ENCODE results near the gene CHRNA4. TPM values are rescaled to one million over a fixed set of nuclear protein-coding genes. Genes with fewer than 3 reads are reported as not detected.

Gene CHRNA4
- total and polyA plus RNA-seq, 9 donors = 0.06 to 2.9 (median 0.43) TPM; not detected in 2

- Histone ChIP-seq H3K27me3 (peaks cover 4% of the 10 kb centered on the region), H3K4me1 (ENCODE audit: insufficient read depth) (no peaks in the 10 kb centered on the region), H3K4me3 (no peak overlapping the region), H3K9me3 (peaks cover 0 to 4% of the 10 kb centered on the region in 2 donors), H3K27ac (no peak overlapping the region), H3K36me3 (no peaks in the 10 kb centered on the region)
- no peak for DNase-seq
- TF ChIP-seq CTCF (IDR thresholded peaks at IDR 0.05) (no peak), POLR2A (IDR thresholded peaks at IDR 0.05) (no peak), EP300 (IDR thresholded peaks at IDR 0.05) (no peak)
- 32 to 39% (median 33%) methylated on average over 10 to 11 of the region's 11 CpGs for WGBS, 3 donors
- intact Hi-C loops (cut with DNase I) = no loop called here
These were observed 63.8 kb downstream of the CHRNA4 start for GRCh38 chr20:63297371-63297781.

- peaks cover 4% of the 10 kb centered on the region for H3K27me3 ChIP-seq
- H3K27ac ChIP-seq = no peak overlapping the region
- H3K36me3 ChIP-seq = no peaks in the 10 kb centered on the region
- TF ChIP-seq CTCF (IDR thresholded peaks at IDR 0.05) = no peak
- TF ChIP-seq POLR2A (IDR thresholded peaks at IDR 0.05) = no peak
- TF ChIP-seq EP300 (IDR thresholded peaks at IDR 0.05) = no peak
- no peaks in the 10 kb centered on the region for H3K4me1 ChIP-seq (ENCODE audit: insufficient read depth)
- 10 to 19% (median 18%) methylated on average over 18 of the region's 18 CpGs for WGBS, 3 donors
- no peak overlapping the region for H3K4me3 ChIP-seq
- intact Hi-C loops (cut with DNase I) = no loop called here
- no peak for DNase-seq
- peaks cover 0 to 4% of the 10 kb centered on the region in 2 donors for H3K9me3 ChIP-seq
These were observed 64.4 kb downstream of the CHRNA4 start for GRCh38 chr20:63296531-63297299.

GRCh38 chr20:63295846-63296245, 65.3 kb downstream of the CHRNA4 start:
- TF ChIP-seq POLR2A (IDR thresholded peaks at IDR 0.05) (no peak), EP300 (IDR thresholded peaks at IDR 0.05) (no peak), CTCF (IDR thresholded peaks at IDR 0.05) (no peak)
- H3K9me3 ChIP-seq = peaks cover 0 to 1% of the 10 kb centered on the region in 2 donors
- no peak overlapping the region for H3K4me3 ChIP-seq
- no peak for DNase-seq
- intact Hi-C loops (cut with DNase I) = no loop called here
- H3K4me1 ChIP-seq (ENCODE audit: insufficient read depth) = peaks cover 2% of the 10 kb centered on the region
- WGBS, 3 donors = 30 to 56% (median 31%) methylated on average over 16 to 20 of the region's 20 CpGs
- no peak overlapping the region for H3K27ac ChIP-seq
- peaks cover 4% of the 10 kb centered on the region for H3K27me3 ChIP-seq
- no peaks in the 10 kb centered on the region for H3K36me3 ChIP-seq

GRCh38 chr20:63295422-63295821, 65.7 kb downstream of the CHRNA4 start:
- Histone ChIP-seq H3K4me1 (ENCODE audit: insufficient read depth) (peaks cover 2% of the 10 kb centered on the region), H3K9me3 (no peaks in the 10 kb centered on the region), H3K4me3 (no peak overlapping the region), H3K36me3 (no peaks in the 10 kb centered on the region), H3K27ac (no peak overlapping the region), H3K27me3 (peaks cover 4% of the 10 kb centered on the region)
- DNase-seq = no peak
- no peak for TF ChIP-seq CTCF (IDR thresholded peaks at IDR 0.05)
- no peak for TF ChIP-seq POLR2A (IDR thresholded peaks at IDR 0.05)
- TF ChIP-seq EP300 (IDR thresholded peaks at IDR 0.05) = no peak
- 10 to 19% (median 10%) methylated on average over 17 of the region's 17 CpGs for WGBS, 3 donors
- intact Hi-C loops (cut with DNase I) = no loop called here
